ENCODE measurements around the gene HUWE1. TPM values are rescaled to one million over a fixed set of nuclear protein-coding genes. Genes with fewer than 3 reads are reported as not detected.

The HUWE1 gene
- total and polyA plus RNA-seq, 2 donors from 2014 or later = 34.2 to 203 TPM

- H3K9me3 ChIP-seq (ENCODE audit: control insufficient read depth in 2 of 3, insufficient read depth in 1 of 3, low read length in 3 of 3) = no peaks in the 10 kb centered on the region
- no peak overlapping the region for H3K27ac ChIP-seq (ENCODE audit: low read depth in 2 of 2, low read length in 2 of 2)
- no peak overlapping the region for H3K4me3 ChIP-seq (ENCODE audit: low read length in 3 of 3)
- H3K9ac ChIP-seq (ENCODE audit: low read length in 3 of 3) = no peak overlapping the region
- peaks cover 11 to 55% (median 20%) of the 10 kb centered on the region in 3 donors for H3K36me3 ChIP-seq (ENCODE audit: control insufficient read depth in 2 of 3, insufficient read depth in 3 of 3, low read length in 3 of 3)
- TF ChIP-seq CTCF (IDR thresholded peaks at IDR 0.05; ENCODE audit: borderline replicate concordance, extremely low read depth, insufficient read depth) = no peak
- H3K4me1 ChIP-seq (ENCODE audit: control insufficient read depth in 2 of 3, insufficient read depth in 2 of 3, low read depth in 1 of 3, low read length in 3 of 3) = no peaks in the 10 kb centered on the region
- FAIRE-seq (no peak), DNase-seq (no peak)
- intact Hi-C loops (cut with DNase I) = no loop called here
- peaks cover 4% of the 10 kb centered on the region for H3K27me3 ChIP-seq (ENCODE audit: control insufficient read depth, insufficient read depth, low read length)
Observed at GRCh38 chrX:53571494-53571893, 115.0 kb downstream of the HUWE1 start.

- H3K4me3 ChIP-seq (ENCODE audit: low read length in 3 of 3) = no peak overlapping the region
- intact Hi-C loops (cut with DNase I) = no loop called here
- H3K27ac ChIP-seq (ENCODE audit: low read depth in 2 of 2, low read length in 2 of 2) = no peak overlapping the region
- H3K9me3 ChIP-seq (ENCODE audit: control insufficient read depth in 2 of 3, insufficient read depth in 1 of 3, low read length in 3 of 3) = no peaks in the 10 kb centered on the region
- FAIRE-seq (no peak), DNase-seq (peak in 2 of 5 donors; percentile 1 to 2)
- no peak for TF ChIP-seq CTCF (IDR thresholded peaks at IDR 0.05; ENCODE audit: borderline replicate concordance, extremely low read depth, insufficient read depth)
- H3K9ac ChIP-seq (ENCODE audit: low read length in 3 of 3) = no peak overlapping the region
- peaks cover 28 to 71% (median 51%) of the 10 kb centered on the region in 3 donors for H3K36me3 ChIP-seq (ENCODE audit: control insufficient read depth in 2 of 3, insufficient read depth in 3 of 3, low read length in 3 of 3)
- no peaks in the 10 kb centered on the region for H3K4me1 ChIP-seq (ENCODE audit: control insufficient read depth in 2 of 3, insufficient read depth in 2 of 3, low read depth in 1 of 3, low read length in 3 of 3)
- peaks cover 7% of the 10 kb centered on the region for H3K27me3 ChIP-seq (ENCODE audit: control insufficient read depth, insufficient read depth, low read length)
Observed at GRCh38 chrX:53563324-53563723, 123.2 kb downstream of the HUWE1 start.

- H3K27me3 ChIP-seq (ENCODE audit: control insufficient read depth, insufficient read depth, low read length) = peaks cover 7% of the 10 kb centered on the region
- H3K36me3 ChIP-seq (ENCODE audit: control insufficient read depth in 2 of 3, insufficient read depth in 3 of 3, low read length in 3 of 3) = peaks cover 26 to 84% (median 59%) of the 10 kb centered on the region in 3 donors
- intact Hi-C loops (cut with DNase I) = no loop called here
- no peak for TF ChIP-seq CTCF (IDR thresholded peaks at IDR 0.05; ENCODE audit: borderline replicate concordance, extremely low read depth, insufficient read depth)
- no peak for DNase-seq
- H3K4me3 ChIP-seq (ENCODE audit: low read length in 3 of 3) = no peak overlapping the region
- H3K4me1 ChIP-seq (ENCODE audit: control insufficient read depth in 2 of 3, insufficient read depth in 2 of 3, low read depth in 1 of 3, low read length in 3 of 3) = no peaks in the 10 kb centered on the region
- FAIRE-seq = no peak
- H3K27ac ChIP-seq (ENCODE audit: low read depth in 2 of 2, low read length in 2 of 2) = no peak overlapping the region
- H3K9me3 ChIP-seq (ENCODE audit: control insufficient read depth in 2 of 3, insufficient read depth in 1 of 3, low read length in 3 of 3) = no peaks in the 10 kb centered on the region
- no peak overlapping the region for H3K9ac ChIP-seq (ENCODE audit: low read length in 3 of 3)
Observed at GRCh38 chrX:53561912-53562311, 124.6 kb downstream of the HUWE1 start.

GRCh38 chrX:53558646-53559045 is 127.9 kb downstream of the HUWE1 start:
- no peak for DNase-seq
- Histone ChIP-seq H3K4me1 (ENCODE audit: control insufficient read depth in 2 of 3, insufficient read depth in 2 of 3, low read depth in 1 of 3, low read length in 3 of 3) (no peaks in the 10 kb centered on the region), H3K36me3 (ENCODE audit: control insufficient read depth in 2 of 3, insufficient read depth in 3 of 3, low read length in 3 of 3) (peaks cover 22 to 84% (median 56%) of the 10 kb centered on the region in 3 donors), H3K27me3 (ENCODE audit: control insufficient read depth, insufficient read depth, low read length) (peaks cover 7% of the 10 kb centered on the region), H3K9me3 (ENCODE audit: control insufficient read depth in 2 of 3, insufficient read depth in 1 of 3, low read length in 3 of 3) (no peaks in the 10 kb centered on the region), H3K4me3 (ENCODE audit: low read length in 3 of 3) (no peak overlapping the region), H3K9ac (ENCODE audit: low read length in 3 of 3) (no peak overlapping the region), H3K27ac (ENCODE audit: low read depth in 2 of 2, low read length in 2 of 2) (no peak overlapping the region)
- no peak for TF ChIP-seq CTCF (IDR thresholded peaks at IDR 0.05; ENCODE audit: borderline replicate concordance, extremely low read depth, insufficient read depth)
- intact Hi-C loops (cut with DNase I) = no loop called here
- FAIRE-seq = no peak
